Lung (tissue), 12 donors: ENCODE results near the gene SNRPD1. TPM values are rescaled to one million over a fixed set of nuclear protein-coding genes. Genes with fewer than 3 reads are reported as not detected.

ENCODE experiments used
- ATAC-seq: fragments of 200-7000 bp; cut with Tn5 transposase; one replicate; pipeline ENCODE4 v1.9.1; 2020; ENCODE audit warnings: moderate number of reproducible peaks; ENCODE audit not compliant: insufficient read depth, low FRiP score
- DNase-seq, 3 donors: peaks; one replicate each; pipeline ENCODE4 v3.0.0-alpha.2; 2013 to 2017
- H3K27ac ChIP-seq, 2 donors: one replicate each; pipeline ENCODE4 v1.5.1; 2013; ENCODE audit warnings: mild to moderate bottlenecking in 2 of 2, moderate library complexity in 2 of 2, control low read depth in 1 of 2, inconsistent platforms in 1 of 2, low read depth in 1 of 2, low read length in 1 of 2
- H3K27me3 ChIP-seq, 3 donors: one replicate each; pipeline ENCODE4 v1.5.1; 2013; ENCODE audit warnings: low read length in 2 of 3; ENCODE audit not compliant: control insufficient read depth in 3 of 3, insufficient read depth in 3 of 3
- H3K36me3 ChIP-seq, 4 donors: one replicate each; pipeline ENCODE4 v1.5.1; 2013; ENCODE audit warnings: low read length in 4 of 4, mild to moderate bottlenecking in 1 of 4, moderate library complexity in 1 of 4; ENCODE audit not compliant: control insufficient read depth in 4 of 4, insufficient read depth in 4 of 4
- H3K4me1 ChIP-seq, 5 donors: one replicate each; pipeline ENCODE4 v1.5.1; 2013; ENCODE audit warnings: low read length in 5 of 5, mild to moderate bottlenecking in 2 of 5, moderate library complexity in 1 of 5; ENCODE audit not compliant: control insufficient read depth in 5 of 5, insufficient read depth in 5 of 5
- H3K4me3 ChIP-seq: one replicate; pipeline ENCODE4 v1.5.1; 2013; ENCODE audit warnings: mild to moderate bottlenecking, control low read depth, moderate library complexity
- H3K9ac ChIP-seq, 2 donors: one replicate each; pipeline ENCODE4 v1.5.1; 2013; ENCODE audit warnings: low read length in 2 of 2, control low read depth in 1 of 2; ENCODE audit not compliant: insufficient read depth in 1 of 2
- H3K9me3 ChIP-seq, 4 donors: one replicate each; pipeline ENCODE4 v1.5.1; 2013; ENCODE audit warnings: low read length in 3 of 4, mild to moderate bottlenecking in 1 of 4, moderate library complexity in 1 of 4; ENCODE audit not compliant: control insufficient read depth in 4 of 4, insufficient read depth in 3 of 4
- CTCF ChIP-seq: IDR thresholded peaks from 2 replicates; pipeline ENCODE4 v1.5.1; 2012; ENCODE audit warnings: mild to moderate bottlenecking; ENCODE audit errors: control extremely low read depth, extremely low read depth
- WGBS, 2 donors: extraction: QIAGEN DNeasy Blood & Tissue Kit; methylation state at CpG; one replicate each; pipeline ENCODE4 v1.1.7; 2013; 5-methylcytosine and 5-hydroxymethylcytosine counted together
- polyA plus RNA-seq, 2 donors: library from polyadenylated mRNA; stranded (reverse); fragments of 200-250 nt; gene quantifications; one replicate each; pipeline ENCODE4 v1.2.1, GENCODE V29; 2013
- total RNA-seq, 2 donors: library from RNA; depleted of rRNA in 1 of 2; stranded (reverse); fragments of >200 nt in 1 of 2; gene quantifications; one replicate each; pipeline ENCODE4 v1.2.1, GENCODE V29; 2014 to 2021
- donor health status: control.
- donor health status: control.
- donor health status: Bipolar disorder and iron deficiency.
- donor health status: healthy.
- donor health status: DM: yes; HTN: yes; CAD: no.

SNRPD1 gene
- total and polyA plus RNA-seq, 4 donors, result 13.7 to 37.0 (median 21.7) TPM

GRCh38 chr18:21598726-21599584, 13.2 kb upstream of the SNRPD1 start:
- DNase-seq, result no peak
- TF ChIP-seq CTCF, result no peak
- Histone ChIP-seq H3K36me3 (no peaks in the 10 kb centered on the region), H3K4me3 (peak overlapping the region; percentile 13), H3K27me3 (no peaks in the 10 kb centered on the region), H3K27ac (peak overlapping the region in 1 of 2 donors; percentile 59), H3K9me3 (no peaks in the 10 kb centered on the region), H3K9ac (peak overlapping the region; percentile 87 to 96), H3K4me1 (peaks cover 0 to 9% (median 3%) of the 10 kb centered on the region in 5 donors)
- ATAC-seq, result no peak
- 60 to 64% methylated on average over 18 of the region's 18 CpGs for WGBS, 2 donors

GRCh38 chr18:21599585-21600525, 12.3 kb upstream of the SNRPD1 start:
- Histone ChIP-seq H3K9me3 (no peaks in the 10 kb centered on the region), H3K27ac (peak overlapping the region; percentile 90 to 96), H3K9ac (peak overlapping the region; percentile 87 to 96), H3K27me3 (no peaks in the 10 kb centered on the region), H3K36me3 (no peaks in the 10 kb centered on the region), H3K4me3 (peak overlapping the region; percentile 80), H3K4me1 (peaks cover 0 to 14% (median 3%) of the 10 kb centered on the region in 5 donors)
- ATAC-seq (peak; percentile 56), DNase-seq (peak; percentile 29 to 65 (median 46))
- 0% methylated on average over 66 to 67 of the region's 67 CpGs for WGBS, 2 donors
- no peak for TF ChIP-seq CTCF

- peaks cover 0 to 20% (median 7%) of the 10 kb centered on the region in 5 donors for H3K4me1 ChIP-seq
These were observed 11.3 kb upstream of the SNRPD1 start, which contains the start of gene ESCO1 for GRCh38 chr18:21600526-21601410. Gene ESCO1 (minus strand): TSS chr18:21600704. CDS start chr18:21574843, 25,861 bp downstream.

More at GRCh38 chr18:21600526-21601410, 11.3 kb upstream of the SNRPD1 start, which contains the start of gene ESCO1:
- no peaks in the 10 kb centered on the region for H3K9me3 ChIP-seq
- H3K27ac ChIP-seq, result peak within 1 kb of the TSS; percentile 90 to 96
- DNase-seq (peak; percentile 93 to 96 (median 95)), ATAC-seq (peak; percentile 92)
- no peaks in the 10 kb centered on the region for H3K27me3 ChIP-seq
- peak; percentile 33 for TF ChIP-seq CTCF
- H3K4me3 ChIP-seq, result peak within 1 kb of the TSS; percentile 80
- peak within 1 kb of the TSS; percentile 87 to 96 for H3K9ac ChIP-seq
- WGBS, 2 donors, result 10% methylated on average over 63 to 74 of the region's 74 CpGs
- H3K36me3 ChIP-seq, result no peaks in the 10 kb centered on the region
